ENCODE data around the gene PLEKHA1.

The PLEKHA1 gene

DNA sequence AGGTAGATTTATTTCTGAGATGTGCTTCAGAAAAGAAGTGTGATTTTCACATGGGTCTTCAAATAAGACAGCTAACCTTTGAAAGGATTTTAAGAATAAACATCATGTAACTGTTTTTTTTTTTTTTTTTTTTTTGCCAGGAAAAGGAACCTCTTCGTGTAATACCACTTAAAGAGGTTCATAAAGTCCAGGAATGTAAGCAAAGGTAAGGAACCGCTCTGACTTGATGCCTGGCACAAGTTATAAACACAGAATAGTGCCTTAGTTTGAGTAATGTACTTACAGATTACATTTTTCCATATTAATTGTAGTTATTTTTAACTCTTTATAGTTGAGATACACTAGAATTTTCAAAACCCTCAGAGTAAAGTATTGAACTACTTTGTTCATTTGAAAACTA is 49.6 kb downstream of the PLEKHA1 start:
- no peak for DNase-seq

DNA sequence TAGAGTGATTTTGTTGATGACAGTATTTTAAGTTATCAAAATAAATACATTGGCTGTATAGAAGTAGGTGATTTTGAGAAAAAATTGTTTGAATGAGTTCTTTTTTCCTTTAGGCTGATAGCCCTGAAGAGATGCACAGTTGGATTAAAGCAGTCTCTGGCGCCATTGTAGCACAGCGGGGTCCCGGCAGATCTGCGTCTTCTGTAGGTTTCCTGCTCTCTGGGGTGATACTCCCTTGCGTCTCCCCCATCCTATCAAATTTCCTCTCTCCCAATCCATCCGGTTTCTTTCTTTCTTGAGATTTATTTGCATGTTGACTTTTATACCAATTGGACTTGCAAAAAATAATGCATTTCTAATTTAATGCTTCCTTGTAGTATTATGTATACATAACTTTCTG is 52.3 kb downstream of the PLEKHA1 start:
- DNase-seq: no peak

GRCh38 chr10:122427280-122427679 is 52.8 kb downstream of the PLEKHA1 start:
- no peak for DNase-seq

GRCh38 chr10:122435212-122435827 is 60.8 kb downstream of the PLEKHA1 start:
- DNase-seq: no peak

DNA sequence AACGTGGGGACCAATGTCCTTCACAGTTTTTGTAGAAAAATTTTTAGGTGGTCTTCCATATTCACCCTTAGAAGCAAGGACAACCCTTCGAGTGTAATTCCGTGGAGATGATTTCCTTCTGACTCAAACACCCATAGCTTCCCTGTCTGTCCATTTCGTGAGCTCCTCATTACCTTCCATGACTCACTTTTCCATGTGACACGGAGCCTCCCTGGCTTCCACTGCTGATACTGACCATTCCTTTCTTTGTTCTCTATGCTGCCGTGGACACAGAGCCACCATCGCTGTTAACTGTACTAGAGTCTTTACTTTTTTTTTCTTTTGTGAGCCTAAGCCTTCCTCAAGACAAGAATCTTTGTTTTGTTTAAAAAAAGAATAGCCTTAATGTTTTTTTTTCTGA is 67.5 kb downstream of the PLEKHA1 start:
- no peak for DNase-seq

- no peak for DNase-seq
Observed at GRCh38 chr10:122445469-122445868, 71.0 kb downstream of the PLEKHA1 start.

DNA sequence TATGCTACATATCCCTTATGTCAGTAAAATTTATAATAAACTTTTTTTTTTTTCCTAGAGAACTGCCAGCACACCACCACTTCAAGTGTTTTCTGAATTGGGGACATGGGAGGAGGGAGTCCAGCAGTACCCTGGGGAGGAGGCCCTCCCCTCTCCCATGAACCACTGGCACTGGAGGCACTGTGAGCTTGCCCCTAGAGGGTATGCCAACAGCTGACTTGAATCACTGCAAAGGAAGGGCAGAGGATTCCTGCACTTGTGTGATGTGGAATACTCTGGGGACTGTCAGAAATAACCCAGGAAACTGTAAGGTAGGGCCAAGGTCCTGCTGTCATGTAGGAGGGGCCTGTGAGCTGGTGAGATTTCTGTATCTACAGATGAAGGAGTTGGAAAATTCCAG is 71.4 kb downstream of the PLEKHA1 start:
- DNase-seq: no peak

DNA sequence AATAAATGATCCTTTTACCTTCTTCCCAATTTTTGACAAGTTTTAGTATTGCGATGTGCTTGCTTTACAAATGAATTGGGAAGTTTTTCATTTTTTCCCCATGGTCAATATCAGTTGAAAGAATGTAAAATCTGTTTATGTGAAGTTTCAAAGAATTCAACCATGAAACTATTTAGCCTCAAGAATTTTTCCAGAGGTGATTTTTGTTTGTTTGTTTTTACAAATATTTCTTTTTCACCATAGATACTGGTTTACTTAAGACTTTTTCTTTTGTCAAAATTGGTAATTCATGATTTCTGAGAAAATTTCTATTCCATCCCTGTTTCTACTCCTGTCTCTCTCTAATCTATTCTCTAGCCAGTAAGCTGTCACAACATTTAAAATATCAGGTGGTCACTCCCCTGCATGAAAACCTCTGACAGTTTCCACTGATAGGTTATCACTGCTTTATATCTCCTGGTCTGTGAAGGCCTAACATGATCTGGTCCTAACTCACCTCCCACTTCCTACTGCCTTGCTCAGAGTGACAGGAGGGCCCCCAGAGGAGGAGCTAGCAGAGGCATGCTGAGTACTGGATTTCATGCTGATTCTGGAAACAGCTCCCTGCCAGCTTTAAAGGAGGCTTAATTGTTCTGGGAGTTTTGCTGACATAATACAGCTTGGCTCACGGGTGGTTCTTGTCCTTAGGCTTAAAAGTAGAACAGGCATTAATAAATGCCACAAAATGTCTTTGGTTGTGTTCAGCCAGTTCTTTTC is 72.3 kb downstream of the PLEKHA1 start:
- no peak for DNase-seq

- no peak for DNase-seq
Observed at GRCh38 chr10:122448600-122448999, 74.1 kb downstream of the PLEKHA1 start.

DNA sequence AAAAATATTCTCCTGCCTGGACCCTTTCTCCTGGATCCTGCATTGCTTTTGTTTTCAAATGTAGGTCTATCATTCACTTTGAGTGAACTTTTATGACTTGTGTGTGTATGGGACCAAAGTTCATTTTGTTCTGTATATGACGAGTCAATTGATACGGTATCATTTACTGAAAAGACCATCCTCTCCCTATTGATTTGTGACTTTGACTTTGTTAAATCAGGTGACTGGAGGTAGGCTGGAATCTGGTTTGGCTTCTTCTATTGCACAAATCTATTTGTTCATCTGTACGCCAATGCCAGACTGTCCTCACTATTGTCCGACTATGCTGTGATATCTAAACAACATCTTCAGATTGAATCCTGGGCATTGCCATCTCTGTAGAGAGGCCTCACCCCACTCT is 74.6 kb downstream of the PLEKHA1 start:
- DNase-seq: no peak

DNA sequence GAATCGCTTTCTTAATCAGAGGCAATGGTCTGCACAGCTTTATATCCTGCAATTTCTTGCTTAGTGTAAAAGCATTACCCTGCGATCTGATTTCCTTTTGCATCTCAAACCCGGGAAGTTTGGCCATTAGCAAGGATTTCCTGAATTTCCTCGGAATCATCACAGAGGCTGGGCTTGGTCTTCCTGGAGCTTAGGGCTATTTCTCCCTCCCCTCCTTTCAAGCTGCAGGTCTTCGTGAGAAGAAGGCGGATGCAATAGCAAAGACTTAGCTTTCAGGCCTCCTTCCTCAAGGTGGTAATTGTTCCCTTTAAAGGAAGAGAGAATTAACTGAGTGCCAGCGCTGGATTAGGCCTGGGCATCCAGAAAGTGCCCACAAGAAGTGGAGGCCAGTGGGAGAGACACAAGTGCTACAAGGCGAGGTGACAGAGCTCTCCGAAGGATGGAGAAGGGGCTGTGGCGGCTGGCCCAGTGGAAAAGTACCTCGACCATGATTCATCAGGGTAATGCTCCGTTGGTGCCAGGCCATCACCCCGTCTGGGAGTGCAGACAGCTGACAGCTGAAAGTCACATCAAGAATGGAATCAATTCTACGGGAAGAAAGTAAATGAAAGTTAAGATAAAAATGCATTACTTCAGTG is 76.0 kb downstream of the PLEKHA1 start:
- DNase-seq: no peak

GRCh38 chr10:122454071-122454470 is 79.6 kb downstream of the PLEKHA1 start:
- no peak for DNase-seq

GRCh38 chr10:122454603-122455080 is 80.1 kb downstream of the PLEKHA1 start, which contains the start of gene ARMS2:
ARMS2 (plus strand) TSS chr10:122454653; CDS start chr10:122454728, 75 bp downstream.
- DNase-seq: no peak

GRCh38 chr10:122455376-122456079 is 81.0 kb downstream of the PLEKHA1 start:
- no peak for DNase-seq

DNA sequence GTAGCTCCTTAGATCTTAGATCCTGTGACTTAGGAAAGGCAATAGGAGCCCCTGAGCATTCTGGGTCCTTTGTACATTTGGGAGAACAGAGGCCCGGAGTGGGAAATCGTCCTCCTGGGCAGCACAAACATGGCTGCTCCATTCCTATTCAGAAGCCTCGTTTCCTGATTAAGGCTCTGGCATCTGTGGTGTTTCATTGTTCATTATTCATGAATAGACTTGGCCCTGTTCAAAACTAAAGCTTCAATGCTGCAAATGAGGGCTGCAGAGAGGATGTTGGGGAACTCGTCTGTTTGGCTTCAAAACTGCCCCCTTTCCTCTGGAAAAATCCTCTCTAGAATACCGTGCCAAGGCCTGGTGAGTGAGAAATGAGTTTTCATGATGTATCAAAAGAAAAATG is 83.4 kb downstream of the PLEKHA1 start:
- DNase-seq: no peak

DNA sequence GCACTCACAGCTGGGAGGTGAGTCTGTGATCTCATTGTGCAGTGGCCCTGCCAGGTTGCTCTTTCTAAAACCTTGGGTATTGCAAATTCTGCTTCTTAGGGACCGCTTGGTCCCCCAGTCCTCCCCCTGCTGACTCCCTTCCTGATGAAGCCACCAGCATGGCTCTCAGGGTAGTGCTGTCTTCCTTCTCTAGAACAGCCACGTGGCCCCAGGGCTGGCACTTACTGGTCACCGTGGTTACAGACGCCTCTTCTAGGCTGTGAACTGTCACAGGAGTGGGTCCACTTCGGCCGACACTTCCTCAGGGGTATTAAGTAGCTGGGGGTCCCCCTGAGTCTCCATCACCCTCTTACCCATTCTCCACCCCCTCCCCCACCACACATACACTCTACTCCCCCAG is 84.2 kb downstream of the PLEKHA1 start:
- DNase-seq: no peak

- DNase-seq: no peak
Observed at GRCh38 chr10:122459561-122460273, 85.2 kb downstream of the PLEKHA1 start.

GRCh38 chr10:122460891-122461293 is 86.4 kb downstream of the PLEKHA1 start:
- no peak for DNase-seq

DNA sequence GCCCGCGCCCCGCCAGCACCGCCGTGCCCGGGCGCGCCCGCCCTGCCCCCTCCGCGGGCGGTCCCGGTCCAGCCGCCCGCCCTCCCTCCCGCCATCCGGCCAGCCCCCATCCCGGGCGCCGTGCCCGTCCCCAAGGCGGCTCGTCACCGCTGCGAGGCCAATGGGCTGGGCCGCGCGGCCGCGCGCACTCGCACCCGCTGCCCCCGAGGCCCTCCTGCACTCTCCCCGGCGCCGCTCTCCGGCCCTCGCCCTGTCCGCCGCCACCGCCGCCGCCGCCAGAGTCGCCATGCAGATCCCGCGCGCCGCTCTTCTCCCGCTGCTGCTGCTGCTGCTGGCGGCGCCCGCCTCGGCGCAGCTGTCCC is 86.8 kb downstream of the PLEKHA1 start, which contains the start of gene HTRA1:
Gene HTRA1 (plus strand): TSS at position 187 of the 362 bp plus-strand sequence. CDS start 100 bp downstream, at position 287.
- no peak for DNase-seq

- DNase-seq: no peak
Observed at GRCh38 chr10:122461729-122462532, 87.4 kb downstream of the PLEKHA1 start.

Measured in activated CD4-positive, alpha-beta T cell treated with anti-CD3 and anti-CD28 coated beads, Interleukin-2, amount 50 U/mL, for 1 hour (primary cell).